Measurements from ENCODE around the gene CTNNA3. TPM values are rescaled to one million over a fixed set of nuclear protein-coding genes. Genes with fewer than 3 reads are reported as not detected.

The CTNNA3 gene
- total and polyA plus RNA-seq, 2 donors (not counting 3 experiments of a cell fraction or from before 2014, with no cell fraction given) = not detected

DNA sequence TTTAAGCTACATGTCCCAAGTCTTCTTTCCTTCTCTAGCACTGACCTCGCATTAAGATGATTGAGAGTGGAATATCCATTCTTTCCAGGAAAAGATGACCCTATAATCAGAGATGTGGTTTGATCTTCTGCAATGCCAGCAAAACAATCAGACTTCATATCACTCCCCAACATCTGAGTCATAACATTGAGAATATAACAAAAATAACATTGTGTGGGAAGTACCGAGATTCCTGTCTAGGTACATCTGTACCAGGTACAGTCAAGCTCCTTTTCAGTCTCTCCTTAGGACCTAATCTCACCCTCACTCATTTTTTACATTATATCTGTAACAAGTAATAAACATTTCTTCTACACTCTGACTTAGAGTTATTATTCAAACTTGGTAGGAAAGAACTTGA lies 568.6 kb downstream of the CTNNA3 start:
- H4K20me1 ChIP-seq (replicated peaks; ENCODE audit: control insufficient read depth, extremely low read depth, insufficient read depth, low read length) = no peaks in the 10 kb centered on the region
- no peak overlapping the region for H3K9ac ChIP-seq (replicated peaks; ENCODE audit: extremely low read depth, insufficient read depth, low read length)
- H3K36me3 ChIP-seq (ENCODE audit: control insufficient read depth in 2 of 2, extremely low read depth in 1 of 2, insufficient read depth in 2 of 2, low read length in 2 of 2) = no peaks in the 10 kb centered on the region
- POLR2A ChIA-PET = no interaction called here
- H3K4me1 ChIP-seq (ENCODE audit: control insufficient read depth, extremely low read depth, insufficient read depth, low read length) = no peaks in the 10 kb centered on the region
- no peak overlapping the region for H3K27ac ChIP-seq (ENCODE audit: insufficient read depth, low read depth, low read length)
- CTCF ChIA-PET = no interaction called here
- FAIRE-seq (no peak), DNase-seq (ENCODE audit: low read depth, low spot score) (no peak)
- no peaks in the 10 kb centered on the region for H3K79me2 ChIP-seq (ENCODE audit: control insufficient read depth, insufficient read depth, low read length)
- intact Hi-C loops (cut with micrococcal nuclease) (no loop called here), dilution Hi-C loops (cut with MboI; ENCODE audit: extremely low pct_ligation_motif_present, low sequenced_read_pairs) (no loop called here)
- no TSS peak for BruUV-seq (replicated peaks)
- H3K4me2 ChIP-seq (ENCODE audit: insufficient read depth, low read length) = no peak overlapping the region
- no peaks in the 10 kb centered on the region for H3K27me3 ChIP-seq (ENCODE audit: control insufficient read depth in 2 of 2, insufficient read depth in 2 of 2, low read length in 2 of 2)
- TF ChIP-seq MYC (IDR thresholded peaks at IDR 0.05; ENCODE audit: low read depth, low read length) (no peak), POLR2AphosphoS5 (IDR thresholded peaks at IDR 0.05; ENCODE audit: insufficient read depth, low read depth, low read length) (no peak)
- H3K4me3 ChIP-seq (replicated peaks in 1 of 3; ENCODE audit: insufficient read depth in 1 of 3, low read depth in 1 of 3, low read length in 3 of 3) = no peak overlapping the region
- H2AFZ ChIP-seq (ENCODE audit: low read depth, low read length) = no peak overlapping the region
- H3K9me3 ChIP-seq (replicated peaks; ENCODE audit: control insufficient read depth, insufficient read depth, low read length) = no peaks in the 10 kb centered on the region
- no peaks in the 10 kb centered on the region for H3K9me1 ChIP-seq (replicated peaks; ENCODE audit: control insufficient read depth, extremely low read depth, insufficient read depth, low read length)

DNA sequence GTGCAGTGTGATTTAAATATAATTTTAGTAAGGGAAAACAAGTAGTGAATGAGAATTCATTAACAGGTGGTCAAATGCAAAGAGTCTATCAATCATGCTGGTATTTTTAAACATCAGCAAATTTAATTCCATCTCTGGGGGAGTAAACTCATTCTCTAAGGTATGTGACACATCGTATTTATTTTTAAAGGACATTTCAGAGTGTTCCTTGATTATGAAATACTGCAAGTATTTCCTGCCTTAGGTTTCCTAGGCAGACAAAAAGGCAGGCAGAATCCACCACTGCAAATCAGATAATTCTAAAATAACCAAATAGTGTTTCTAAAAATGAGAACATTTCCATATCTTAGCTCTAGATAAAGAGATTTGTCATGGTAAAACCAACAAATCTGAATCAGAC lies 576.3 kb downstream of the CTNNA3 start:
- no TSS peak for BruUV-seq (replicated peaks)
- TF ChIP-seq JUN (IDR thresholded peaks at IDR 0.05; ENCODE audit: borderline replicate concordance, insufficient read depth, insufficient read length, low read depth) (no peak), POLR2AphosphoS5 (IDR thresholded peaks at IDR 0.05; ENCODE audit: insufficient read depth, low read depth, low read length) (no peak), POLR2A (IDR thresholded peaks at IDR 0.05; ENCODE audit: low read depth, low read length) (no peak), FOS (IDR thresholded peaks at IDR 0.05; ENCODE audit: borderline replicate concordance, insufficient read depth, low read length) (no peak), EZH2 (IDR thresholded peaks at IDR 0.05; ENCODE audit: borderline replicate concordance, low read depth, low read length, severe bottlenecking) (no peak), MYC (IDR thresholded peaks at IDR 0.05; ENCODE audit: low read depth, low read length) (no peak), GATA2 (IDR thresholded peaks at IDR 0.05; ENCODE audit: insufficient read depth, insufficient read length, low read depth, low read length) (no peak)
- TF ChIP-seq, protein P1, sequence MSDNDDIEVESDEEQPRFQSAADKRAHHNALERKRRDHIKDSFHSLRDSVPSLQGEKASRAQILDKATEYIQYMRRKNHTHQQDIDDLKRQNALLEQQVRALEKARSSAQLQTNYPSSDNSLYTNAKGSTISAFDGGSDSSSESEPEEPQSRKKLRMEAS (IDR thresholded peaks at IDR 0.05; ENCODE audit: insufficient read depth, insufficient read length) = no peak
- TF ChIP-seq, protein P2, sequence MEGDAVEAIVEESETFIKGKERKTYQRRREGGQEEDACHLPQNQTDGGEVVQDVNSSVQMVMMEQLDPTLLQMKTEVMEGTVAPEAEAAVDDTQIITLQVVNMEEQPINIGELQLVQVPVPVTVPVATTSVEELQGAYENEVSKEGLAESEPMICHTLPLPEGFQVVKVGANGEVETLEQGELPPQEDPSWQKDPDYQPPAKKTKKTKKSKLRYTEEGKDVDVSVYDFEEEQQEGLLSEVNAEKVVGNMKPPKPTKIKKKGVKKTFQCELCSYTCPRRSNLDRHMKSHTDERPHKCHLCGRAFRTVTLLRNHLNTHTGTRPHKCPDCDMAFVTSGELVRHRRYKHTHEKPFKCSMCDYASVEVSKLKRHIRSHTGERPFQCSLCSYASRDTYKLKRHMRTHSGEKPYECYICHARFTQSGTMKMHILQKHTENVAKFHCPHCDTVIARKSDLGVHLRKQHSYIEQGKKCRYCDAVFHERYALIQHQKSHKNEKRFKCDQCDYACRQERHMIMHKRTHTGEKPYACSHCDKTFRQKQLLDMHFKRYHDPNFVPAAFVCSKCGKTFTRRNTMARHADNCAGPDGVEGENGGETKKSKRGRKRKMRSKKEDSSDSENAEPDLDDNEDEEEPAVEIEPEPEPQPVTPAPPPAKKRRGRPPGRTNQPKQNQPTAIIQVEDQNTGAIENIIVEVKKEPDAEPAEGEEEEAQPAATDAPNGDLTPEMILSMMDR (IDR thresholded peaks at IDR 0.05; ENCODE audit: extremely low read depth in 1 of 2, insufficient read depth in 1 of 2, low read depth in 1 of 2, low read length in 2 of 2) = no peak
- ChIA-PET POLR2A (no interaction called here), CTCF (no interaction called here)
- FAIRE-seq = no peak
- no peaks in the 10 kb centered on the region for H4K20me1 ChIP-seq (replicated peaks; ENCODE audit: control insufficient read depth, extremely low read depth, insufficient read depth, low read length)
- no peaks in the 10 kb centered on the region for H3K9me3 ChIP-seq (replicated peaks; ENCODE audit: control insufficient read depth, insufficient read depth, low read length)
- no peak overlapping the region for H3K27ac ChIP-seq (ENCODE audit: insufficient read depth, low read depth, low read length)
- H3K27me3 ChIP-seq (ENCODE audit: control insufficient read depth in 2 of 2, insufficient read depth in 2 of 2, low read length in 2 of 2) = no peaks in the 10 kb centered on the region
- DNase-seq (ENCODE audit: low read depth, low spot score) = no peak
- no peaks in the 10 kb centered on the region for H3K9me1 ChIP-seq (replicated peaks; ENCODE audit: control insufficient read depth, extremely low read depth, insufficient read depth, low read length)
- no peaks in the 10 kb centered on the region for H3K79me2 ChIP-seq (ENCODE audit: control insufficient read depth, insufficient read depth, low read length)
- H3K9ac ChIP-seq (replicated peaks; ENCODE audit: extremely low read depth, insufficient read depth, low read length) = no peak overlapping the region
- no peaks in the 10 kb centered on the region for H3K36me3 ChIP-seq (ENCODE audit: control insufficient read depth in 2 of 2, extremely low read depth in 1 of 2, insufficient read depth in 2 of 2, low read length in 2 of 2)
- no peak overlapping the region for H3K4me2 ChIP-seq (ENCODE audit: insufficient read depth, low read length)
- no peak overlapping the region for H2AFZ ChIP-seq (ENCODE audit: low read depth, low read length)
- no peaks in the 10 kb centered on the region for H3K4me1 ChIP-seq (ENCODE audit: control insufficient read depth, extremely low read depth, insufficient read depth, low read length)
- H3K4me3 ChIP-seq (replicated peaks in 1 of 3; ENCODE audit: insufficient read depth in 1 of 3, low read depth in 1 of 3, low read length in 3 of 3) = no peak overlapping the region
- dilution Hi-C loops (cut with MboI; ENCODE audit: extremely low pct_ligation_motif_present, low sequenced_read_pairs) = no loop called here
- intact Hi-C loops (cut with micrococcal nuclease) = no loop called here
